PFSK-1 (cell line): Measurements from ENCODE around the gene STAG1.

ENCODE experiments used
- POLR2AphosphoS5 ChIP-seq: IDR thresholded peaks from 2 replicates; pipeline ENCODE4 v1.6.1; 2012; ENCODE audit warnings: low read depth, mild to moderate bottlenecking, control low read depth, low read length, moderate library complexity
- SIN3A ChIP-seq: IDR thresholded peaks from 2 replicates; pipeline ENCODE4 v1.6.1; 2012; ENCODE audit warnings: mild to moderate bottlenecking, low read length, moderate library complexity, borderline replicate concordance; ENCODE audit not compliant: insufficient read depth
- TAF1 ChIP-seq: IDR thresholded peaks from 2 replicates; pipeline ENCODE4 v1.6.1; 2012; ENCODE audit warnings: low read length, control low read depth, borderline replicate concordance; ENCODE audit not compliant: insufficient read depth
- TF ChIP-seq, protein P1 (sequence below), 2 experiments: IDR thresholded peaks; 2 replicates each; pipeline versions ENCODE4 v1.6.1 to v1.8.0; 2011 to 2012; ENCODE audit warnings: low read depth in 2 of 2, low read length in 2 of 2, control low read depth in 1 of 2, inconsistent platforms in 1 of 2, mild to moderate bottlenecking in 1 of 2, moderate library complexity in 1 of 2; ENCODE audit not compliant: insufficient read depth in 1 of 2

DNA sequence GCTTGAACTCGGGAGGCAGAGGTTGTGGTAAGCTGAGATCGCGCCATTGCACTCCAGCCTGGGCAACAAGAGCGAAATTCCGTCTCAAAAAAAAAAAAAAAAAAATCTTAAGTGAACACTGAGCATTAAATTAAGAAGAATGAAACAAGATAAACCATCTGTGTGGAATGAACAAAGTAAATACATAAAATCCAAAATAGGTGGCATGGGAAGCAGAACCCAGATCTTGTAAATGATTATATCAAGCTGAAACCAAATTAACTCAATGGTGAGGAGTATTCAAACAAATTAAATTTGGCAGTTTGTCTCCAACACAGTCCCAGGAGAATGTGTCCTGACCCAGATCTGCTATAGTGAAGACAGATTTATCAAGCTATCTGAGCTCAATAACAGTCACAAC is 32.1 kb downstream of the STAG1 start:
- TF ChIP-seq POLR2AphosphoS5, result no peak
- TF ChIP-seq, protein P1, sequence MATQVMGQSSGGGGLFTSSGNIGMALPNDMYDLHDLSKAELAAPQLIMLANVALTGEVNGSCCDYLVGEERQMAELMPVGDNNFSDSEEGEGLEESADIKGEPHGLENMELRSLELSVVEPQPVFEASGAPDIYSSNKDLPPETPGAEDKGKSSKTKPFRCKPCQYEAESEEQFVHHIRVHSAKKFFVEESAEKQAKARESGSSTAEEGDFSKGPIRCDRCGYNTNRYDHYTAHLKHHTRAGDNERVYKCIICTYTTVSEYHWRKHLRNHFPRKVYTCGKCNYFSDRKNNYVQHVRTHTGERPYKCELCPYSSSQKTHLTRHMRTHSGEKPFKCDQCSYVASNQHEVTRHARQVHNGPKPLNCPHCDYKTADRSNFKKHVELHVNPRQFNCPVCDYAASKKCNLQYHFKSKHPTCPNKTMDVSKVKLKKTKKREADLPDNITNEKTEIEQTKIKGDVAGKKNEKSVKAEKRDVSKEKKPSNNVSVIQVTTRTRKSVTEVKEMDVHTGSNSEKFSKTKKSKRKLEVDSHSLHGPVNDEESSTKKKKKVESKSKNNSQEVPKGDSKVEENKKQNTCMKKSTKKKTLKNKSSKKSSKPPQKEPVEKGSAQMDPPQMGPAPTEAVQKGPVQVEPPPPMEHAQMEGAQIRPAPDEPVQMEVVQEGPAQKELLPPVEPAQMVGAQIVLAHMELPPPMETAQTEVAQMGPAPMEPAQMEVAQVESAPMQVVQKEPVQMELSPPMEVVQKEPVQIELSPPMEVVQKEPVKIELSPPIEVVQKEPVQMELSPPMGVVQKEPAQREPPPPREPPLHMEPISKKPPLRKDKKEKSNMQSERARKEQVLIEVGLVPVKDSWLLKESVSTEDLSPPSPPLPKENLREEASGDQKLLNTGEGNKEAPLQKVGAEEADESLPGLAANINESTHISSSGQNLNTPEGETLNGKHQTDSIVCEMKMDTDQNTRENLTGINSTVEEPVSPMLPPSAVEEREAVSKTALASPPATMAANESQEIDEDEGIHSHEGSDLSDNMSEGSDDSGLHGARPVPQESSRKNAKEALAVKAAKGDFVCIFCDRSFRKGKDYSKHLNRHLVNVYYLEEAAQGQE (IDR thresholded peaks at IDR 0.05; ENCODE audit: insufficient read depth in 1 of 2, low read depth in 2 of 2, low read length in 2 of 2), result no peak
- TF ChIP-seq SIN3A, result no peak
- TF ChIP-seq TAF1, result no peak
